HG03039 (cell line): ENCODE measurements around the gene ITGAE.

Experiments used
- ATAC-seq: cut with Tn5 transposase; IDR thresholded peaks from one replicate; pipeline ENCODE4 v1.9.1; 2021; ENCODE audit warnings: mild to moderate bottlenecking, moderate library complexity; ENCODE audit not compliant: unreplicated experiment

The ITGAE gene

DNA sequence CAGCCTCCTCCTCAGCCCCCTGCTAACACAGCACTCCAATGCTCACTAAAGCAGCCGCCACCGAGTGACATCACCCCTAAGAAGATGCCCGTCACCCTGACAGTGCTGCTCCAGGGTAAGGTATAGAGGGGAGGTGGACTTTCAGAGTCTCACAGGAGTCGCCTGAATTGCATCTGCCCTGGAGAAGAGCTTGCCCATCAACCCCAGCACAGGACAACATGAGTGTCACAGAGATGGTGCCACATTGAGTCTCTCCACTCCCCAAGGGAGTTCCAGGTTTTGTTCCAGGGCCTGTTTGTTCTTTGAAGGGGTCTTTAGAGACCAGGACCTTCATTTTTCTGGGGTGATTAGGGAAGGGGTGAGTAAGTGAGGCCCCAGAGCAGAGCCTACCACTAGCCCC, 102.8 kb downstream of the ITGAE start:
- ATAC-seq = no peak

DNA sequence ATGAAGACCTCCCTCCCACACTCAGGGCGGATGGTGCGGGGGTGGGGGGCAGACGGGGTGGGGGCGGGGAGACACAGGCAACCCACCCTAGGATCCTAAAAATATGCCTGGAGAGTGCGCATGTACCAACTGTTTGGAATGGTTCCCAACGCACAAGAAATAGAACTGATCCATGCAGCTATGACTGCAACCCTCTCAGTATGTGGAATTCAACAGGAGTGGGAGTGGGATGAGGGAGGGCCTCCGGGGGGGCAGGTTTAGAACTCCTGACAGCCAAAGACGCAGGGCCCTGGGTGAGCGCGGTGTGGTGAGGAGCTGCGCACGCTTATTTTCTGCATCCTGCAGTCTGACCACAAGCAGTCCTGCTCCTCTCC, 103.9 kb downstream of the ITGAE start:
- ATAC-seq = no peak

GRCh38 chr17:3695723-3696411, 105.1 kb downstream of the ITGAE start, which contains the start of gene P2RX5:
Gene P2RX5 (minus strand): TSS chr17:3696155. CDS start chr17:3696005, 150 bp downstream.
- ATAC-seq = no peak

DNA sequence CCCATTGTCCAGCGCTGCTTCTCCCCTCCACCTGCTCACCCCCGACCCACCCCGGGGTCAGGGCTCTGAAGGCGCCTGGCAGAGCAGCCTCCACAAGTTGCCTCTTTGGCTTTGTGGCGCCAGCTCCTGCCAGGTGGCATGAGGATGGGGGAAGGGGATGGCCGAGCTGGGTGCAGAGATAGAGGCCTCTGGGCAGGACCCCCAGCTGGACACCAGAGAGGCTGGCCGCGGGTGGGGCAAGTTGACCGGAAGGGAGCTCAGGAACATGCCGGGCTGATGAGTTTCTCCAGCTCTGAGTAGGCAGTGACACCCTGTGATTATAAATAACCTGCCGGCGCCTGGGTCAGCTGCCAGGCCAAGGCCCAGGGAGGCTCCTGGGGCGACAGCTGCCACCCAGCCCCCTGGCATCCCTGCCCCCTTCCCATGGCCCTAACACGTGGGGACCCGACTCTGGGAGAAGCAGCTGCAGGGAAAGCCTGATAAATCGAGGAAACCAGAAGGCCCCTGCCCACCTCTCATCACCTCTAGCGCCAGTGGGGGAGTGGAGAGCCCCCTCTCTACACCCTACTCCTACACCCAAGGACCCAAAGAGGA, 105.8 kb downstream of the ITGAE start:
- ATAC-seq = no peak

GRCh38 chr17:3693829-3694231, 107.2 kb downstream of the ITGAE start:
- ATAC-seq = no peak

GRCh38 chr17:3693141-3693540, 107.8 kb downstream of the ITGAE start:
- no peak for ATAC-seq

DNA sequence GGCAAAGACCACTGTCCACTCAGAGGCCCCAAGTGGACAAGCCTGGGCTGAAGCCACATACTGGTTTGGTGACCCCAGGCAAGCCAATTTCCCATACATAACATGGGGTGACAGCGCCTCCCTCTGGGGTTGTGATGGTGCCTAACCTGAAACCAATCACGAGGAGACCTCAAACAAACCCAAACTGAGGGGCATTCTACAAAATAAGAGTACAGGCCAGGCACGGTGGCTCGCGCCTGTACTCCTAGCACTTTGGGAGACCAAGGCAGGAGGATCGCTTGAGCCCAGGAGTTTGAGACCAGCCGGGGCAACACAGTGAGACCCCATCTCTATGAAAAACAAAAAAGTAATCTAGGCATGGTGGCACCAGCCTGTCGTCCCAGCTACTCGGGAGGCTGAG, 108.6 kb downstream of the ITGAE start:
- ATAC-seq = no peak

DNA sequence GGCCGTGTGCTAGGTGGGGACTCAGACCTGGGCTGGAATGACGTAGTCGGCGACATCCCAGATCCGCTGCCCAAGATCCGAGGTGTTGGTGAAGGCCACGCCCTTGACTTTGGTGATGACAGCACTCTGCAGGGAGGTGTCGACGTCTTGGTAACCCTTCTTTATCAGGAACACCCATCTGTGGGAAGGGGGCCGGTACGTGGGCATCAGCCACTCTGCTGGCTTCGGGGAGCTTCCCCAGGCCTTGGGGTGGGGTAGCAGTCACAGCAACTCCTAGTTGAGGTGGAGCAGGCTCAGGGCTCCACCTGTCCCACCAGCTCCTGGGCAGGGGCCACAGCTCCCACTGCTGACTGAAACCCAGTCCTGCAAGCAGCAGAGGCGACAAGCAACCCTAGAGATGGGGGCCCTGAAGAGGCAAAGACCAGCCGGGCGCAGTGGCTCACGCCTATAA, 109.3 kb downstream of the ITGAE start:
- no peak for ATAC-seq

DNA sequence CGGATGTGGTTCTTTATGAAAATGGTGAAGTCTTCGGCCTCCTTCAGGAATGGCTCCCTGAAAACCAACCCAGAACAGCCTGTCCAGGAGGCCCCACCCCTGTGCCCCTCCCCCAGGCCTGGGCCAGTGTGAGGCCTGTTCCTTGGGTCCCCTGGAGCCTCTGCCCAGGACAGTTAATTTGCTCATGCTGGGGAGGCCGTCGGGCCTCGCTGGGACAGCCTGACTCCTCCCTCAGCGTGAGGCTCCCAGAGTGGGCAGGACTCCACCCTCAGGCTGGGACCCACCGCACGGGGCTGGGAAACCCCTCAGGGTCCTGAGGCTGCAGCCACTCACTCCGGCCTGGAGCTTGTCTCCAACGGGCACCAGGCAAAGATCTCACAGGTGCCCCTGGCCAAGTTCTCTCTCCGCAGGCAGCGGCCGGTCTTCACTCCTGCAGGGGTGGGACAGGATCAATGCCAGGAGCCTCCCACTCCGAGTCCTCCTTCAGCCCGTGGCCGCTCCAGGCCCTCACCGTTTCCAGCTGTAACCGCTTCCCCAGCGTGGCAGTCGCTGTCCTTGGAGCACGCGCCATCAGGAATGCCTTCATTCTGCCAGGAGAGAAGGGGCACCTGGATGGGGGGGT, 110.8 kb downstream of the ITGAE start:
- ATAC-seq = no peak

DNA sequence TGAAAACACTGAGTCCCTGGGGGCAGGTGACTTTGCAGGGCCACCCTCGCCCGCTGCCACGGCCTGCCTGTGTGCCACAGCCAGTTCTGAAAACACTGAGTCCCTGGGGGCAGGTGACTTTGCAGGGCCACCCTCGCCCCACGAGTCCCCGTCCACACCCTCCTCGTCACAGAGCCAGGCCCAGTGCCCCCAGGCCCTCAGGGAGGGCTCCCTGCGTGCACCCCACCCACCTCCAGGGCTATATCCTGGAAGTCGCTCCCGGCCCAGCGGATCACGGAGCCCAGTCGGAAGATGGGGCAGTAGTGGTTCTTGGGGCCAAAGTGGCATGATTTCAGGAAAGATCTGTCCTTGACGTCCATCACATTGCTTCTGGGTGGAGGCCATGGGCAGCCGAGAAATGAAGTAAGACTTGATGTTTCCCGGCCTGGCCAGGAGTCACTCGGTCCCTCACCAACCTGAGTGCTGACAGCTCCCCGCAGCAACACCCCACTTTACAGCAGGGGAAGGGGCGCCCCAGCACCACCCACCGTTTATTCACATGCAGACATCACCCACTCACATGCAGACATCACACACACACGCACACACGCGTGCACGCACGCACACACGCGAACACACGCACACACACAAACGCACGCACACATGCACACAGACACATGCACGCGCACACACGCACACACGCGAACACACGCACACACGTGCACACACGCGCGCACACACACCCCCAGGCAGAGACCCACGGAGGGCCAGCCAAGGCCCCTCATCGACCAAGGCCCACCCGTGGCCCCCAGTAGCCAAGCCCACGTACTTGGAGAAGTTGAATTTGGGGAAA, 111.5 kb downstream of the ITGAE start:
- no peak for ATAC-seq

DNA sequence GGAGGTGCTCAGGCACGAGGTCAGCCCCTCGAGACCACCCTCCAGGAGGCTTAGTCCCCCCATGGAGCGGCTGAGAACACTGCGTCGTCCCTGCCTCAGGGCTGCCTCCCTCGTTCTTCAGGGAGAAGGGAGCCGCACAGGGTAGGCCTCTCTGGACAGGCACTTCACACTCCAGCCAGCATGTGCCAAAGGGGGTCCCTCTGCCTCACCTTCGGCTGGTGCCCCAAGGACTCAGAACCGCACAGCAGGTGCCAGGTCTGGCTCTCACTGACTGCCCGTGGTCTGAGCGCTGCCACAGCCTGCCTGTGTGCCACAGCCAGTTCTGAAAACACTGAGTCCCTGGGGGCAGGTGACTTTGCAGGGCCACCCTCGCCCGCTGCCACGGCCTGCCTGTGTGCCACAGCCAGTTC, 112.1 kb downstream of the ITGAE start:
- ATAC-seq = no peak

- ATAC-seq = no peak
These were observed 112.9 kb downstream of the ITGAE start for GRCh38 chr17:3688027-3688553.

GRCh38 chr17:3685174-3685573, 115.8 kb downstream of the ITGAE start:
- ATAC-seq = no peak

DNA sequence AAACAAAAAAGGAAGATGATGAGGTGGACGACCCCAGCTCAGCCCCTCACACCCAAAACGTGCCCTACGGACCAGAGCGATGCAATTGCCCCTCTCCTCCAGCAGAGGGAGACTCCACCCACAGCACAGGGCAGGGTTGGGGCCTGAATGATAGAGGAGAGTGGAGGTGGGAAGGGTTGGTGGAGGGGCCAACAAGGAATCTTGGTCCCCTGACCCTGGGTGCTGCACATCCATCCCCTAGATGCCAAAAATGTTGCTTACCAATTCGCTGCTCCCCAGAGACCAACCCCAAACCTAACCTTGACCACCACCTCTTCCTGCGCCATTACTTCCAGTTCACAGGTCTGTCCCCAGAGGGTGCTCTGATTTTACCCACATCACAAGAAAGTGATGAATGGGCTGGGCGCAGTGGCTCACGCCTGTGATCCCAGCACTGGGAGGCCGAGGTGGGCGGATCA, 117.9 kb downstream of the ITGAE start:
- no peak for ATAC-seq

DNA sequence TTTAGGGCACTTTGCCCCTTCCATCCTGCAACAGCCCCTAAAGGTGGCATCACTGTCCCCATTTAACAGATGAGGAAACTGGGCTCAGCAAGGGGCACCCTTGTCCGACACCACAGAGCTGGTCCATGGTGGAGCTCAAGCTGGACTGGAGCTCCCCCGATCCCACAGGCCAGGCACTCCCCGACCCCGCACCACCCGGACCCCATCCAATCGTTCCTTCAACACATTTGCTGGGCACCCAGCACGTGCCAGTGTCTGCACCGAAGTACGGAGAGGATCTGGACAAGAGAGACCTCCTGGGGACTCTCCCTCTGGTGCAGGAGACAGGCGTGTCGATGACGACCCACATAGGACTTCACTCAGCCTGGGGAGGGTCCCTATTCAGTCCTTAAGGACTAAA, 119.0 kb downstream of the ITGAE start:
- ATAC-seq = no peak

DNA sequence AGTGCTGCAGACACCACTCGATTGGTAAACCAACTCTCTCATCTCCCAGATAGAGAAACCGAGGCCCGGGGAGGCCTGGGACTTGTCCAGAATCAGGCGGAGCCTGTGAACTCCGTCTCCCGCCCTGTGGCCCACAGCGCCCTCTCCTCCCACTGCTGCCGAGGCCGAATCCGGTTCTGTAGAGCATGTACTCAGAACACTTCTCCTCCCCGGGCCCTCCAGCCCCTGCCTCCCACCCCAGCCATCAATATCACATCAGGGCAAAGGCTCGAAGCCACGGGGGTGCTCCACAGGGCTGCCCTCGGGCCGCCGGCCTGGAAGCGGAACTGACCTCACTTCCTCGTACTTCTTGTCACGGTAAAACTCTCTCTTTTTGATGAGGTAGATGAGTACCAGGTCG, 119.4 kb downstream of the ITGAE start:
- ATAC-seq = no peak

DNA sequence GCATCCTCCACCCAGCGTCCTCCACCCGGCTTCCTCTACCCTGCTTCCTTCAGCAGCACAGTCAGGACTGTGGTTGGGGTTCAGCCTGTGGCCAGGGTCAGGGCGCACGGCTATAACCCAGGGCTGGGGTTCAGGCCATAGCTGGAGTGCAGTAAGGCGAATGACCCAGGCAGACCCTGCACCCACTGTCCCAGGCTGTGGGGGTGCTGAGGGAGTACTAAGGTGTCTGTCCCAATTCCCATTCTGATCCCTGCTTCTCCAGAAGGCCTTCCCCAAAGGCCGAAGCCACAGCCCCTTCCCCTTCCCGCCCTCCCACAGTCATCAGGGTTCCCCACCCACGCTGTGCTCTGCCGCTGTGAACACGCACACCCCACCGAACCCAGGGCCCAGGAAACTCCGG, 119.9 kb downstream of the ITGAE start:
- no peak for ATAC-seq

- no peak for ATAC-seq
These were observed 121.4 kb downstream of the ITGAE start for GRCh38 chr17:3679531-3680126.

- no peak for ATAC-seq
These were observed 122.0 kb downstream of the ITGAE start for GRCh38 chr17:3678821-3679530.
